Neural cell (in vitro differentiated cells): ENCODE results near the gene ERVH48-1. TPM values are rescaled to one million over a fixed set of nuclear protein-coding genes. Genes with fewer than 3 reads are reported as not detected.
A peak's percentile ranks its signal among the peaks of the same experiment; 100 is the strongest.

Experiments used
- H2AFZ ChIP-seq: fragments of 200-600, 300-800 bp; sonication (generic), shearing (Covaris generic); 2 replicates; pipeline ENCODE4 v1.6.0; 2014; ENCODE audit warnings: low read depth, mild to moderate bottlenecking, antibody characterized with exemption, low read length, moderate library complexity
- H3F3A ChIP-seq: fragments of 200-600 bp; shearing (Covaris generic); 2 replicates; pipeline ENCODE4 v1.6.1; 2016; ENCODE audit warnings: mild to moderate bottlenecking, moderate library complexity, mixed read lengths, antibody characterized with exemption, low read length; ENCODE audit not compliant: insufficient read depth, poor library complexity, severe bottlenecking
- H3K27ac ChIP-seq: fragments of 200-600, 300-800 bp; sonication (generic), shearing (Covaris generic); 2 replicates; pipeline ENCODE4 v1.5.1; 2014; ENCODE audit warnings: mild to moderate bottlenecking, low read length, moderate library complexity
- H3K27me3 ChIP-seq: fragments of 300-800, 200-600 bp; sonication (generic), shearing (Covaris generic); 2 replicates; pipeline ENCODE4 v1.6.0; 2014; ENCODE audit warnings: mild to moderate bottlenecking, low read depth, low read length, moderate library complexity; ENCODE audit not compliant: insufficient read depth
- H3K36me3 ChIP-seq: fragments of 300-800, 200-600 bp; sonication (generic), shearing (Covaris generic); 2 replicates; pipeline ENCODE4 v1.5.1; 2014; ENCODE audit warnings: mild to moderate bottlenecking, antibody characterized with exemption, low read length, moderate library complexity; ENCODE audit not compliant: insufficient read depth
- H3K4me2 ChIP-seq: fragments of 300-800, 200-600 bp; sonication (generic), shearing (Covaris generic); 2 replicates; pipeline ENCODE4 v1.6.0; 2014; ENCODE audit warnings: mild to moderate bottlenecking, low read length
- H3K4me3 ChIP-seq: fragments of 300-800, 200-600 bp; sonication (generic), shearing (Covaris generic); 2 replicates; pipeline ENCODE4 v1.5.1; 2014; ENCODE audit warnings: mild to moderate bottlenecking, low read length, moderate library complexity
- H3K79me2 ChIP-seq: fragments of 200-600 bp; shearing (Covaris generic); replicated peaks from 2 replicates; pipeline ENCODE4 v1.6.0; 2014; ENCODE audit warnings: mild to moderate bottlenecking, low read length, moderate library complexity; ENCODE audit not compliant: insufficient read depth
- H3K9ac ChIP-seq: fragments of 300-800, 200-600 bp; sonication (generic), shearing (Covaris generic); 2 replicates; pipeline ENCODE4 v1.6.1; 2016; ENCODE audit warnings: mild to moderate bottlenecking, low read length, mixed read lengths
- H3K9me2 ChIP-seq: fragments of 200-600 bp; shearing (Covaris generic); 2 replicates; pipeline ENCODE4 v1.6.1; 2016; ENCODE audit warnings: mild to moderate bottlenecking, low read length, mixed read lengths; ENCODE audit not compliant: insufficient read depth
- H3K9me3 ChIP-seq: fragments of 200-600, 300-800 bp; sonication (generic), shearing (Covaris generic); 2 replicates; pipeline ENCODE4 v1.6.1; 2016; ENCODE audit warnings: mild to moderate bottlenecking, mixed run types, low read length, moderate library complexity, mixed read lengths
- H4K20me1 ChIP-seq: fragments of 200-600 bp; shearing (Covaris generic); 2 replicates; pipeline ENCODE4 v1.6.1; 2016; ENCODE audit warnings: mild to moderate bottlenecking, mixed run types; ENCODE audit not compliant: insufficient read depth
- CTCF ChIP-seq: fragments of 450-650 bp; IDR thresholded peaks from 2 replicates; pipeline ENCODE4 v1.5.1; 2014; ENCODE audit warnings: antibody characterized with exemption, mild to moderate bottlenecking, moderate library complexity; ENCODE audit not compliant: poor library complexity, severe bottlenecking
- EP300 ChIP-seq: fragments of 450-650 bp; conservative IDR thresholded peaks from 2 replicates; pipeline ENCODE4 v1.6.1; 2014; ENCODE audit warnings: antibody characterized with exemption, mild to moderate bottlenecking, moderate library complexity; ENCODE audit not compliant: poor library complexity, severe bottlenecking
- EZH2 ChIP-seq: fragments of 200-600, 300-800 bp; shearing (Covaris generic), sonication (generic); IDR thresholded peaks from 2 replicates; pipeline ENCODE4 v1.6.1; 2014; ENCODE audit warnings: antibody characterized with exemption, low read length, borderline replicate concordance, mild to moderate bottlenecking; ENCODE audit not compliant: insufficient read depth, poor library complexity, severe bottlenecking
- MXI1 ChIP-seq: fragments of 450-650 bp; conservative IDR thresholded peaks from 2 replicates; pipeline ENCODE4 v1.6.1; 2014; ENCODE audit warnings: antibody characterized with exemption, mild to moderate bottlenecking; ENCODE audit not compliant: poor library complexity, severe bottlenecking
- POLR2AphosphoS5 ChIP-seq: IDR thresholded peaks from 2 replicates; pipeline ENCODE4 v1.6.1; 2012
- RAD21 ChIP-seq: fragments of 450-650 bp; conservative IDR thresholded peaks from 2 replicates; pipeline ENCODE4 v1.6.1; 2014; ENCODE audit warnings: antibody characterized with exemption, mild to moderate bottlenecking, moderate library complexity
- SMC3 ChIP-seq: fragments of 450-650 bp; conservative IDR thresholded peaks from 2 replicates; pipeline ENCODE4 v1.6.1; 2014; ENCODE audit warnings: antibody characterized with exemption, mild to moderate bottlenecking, moderate library complexity; ENCODE audit not compliant: poor library complexity
- TAF1 ChIP-seq: IDR thresholded peaks from 2 replicates; pipeline ENCODE4 v1.6.1; 2012; ENCODE audit warnings: low read depth
- polyA plus RNA-seq: library from polyadenylated mRNA; depleted of rRNA; stranded (reverse); fragments of >200 nt; gene quantifications from 2 replicates; pipeline ENCODE4 v1.2.3, GENCODE V29; 2014
- TF ChIP-seq, protein P1 (sequence below): IDR thresholded peaks from 2 replicates; pipeline ENCODE4 v1.6.1; 2012; ENCODE audit warnings: borderline replicate concordance

The ERVH48-1 gene
- polyA plus RNA-seq, 1 donor from 2014 or later = not detected

GRCh38 chr21:42923553-42924432 lies 1.6 kb downstream of the ERVH48-1 start:
- TF ChIP-seq POLR2AphosphoS5 = no peak
- no peak for TF ChIP-seq EP300
- peak; percentile 58 for TF ChIP-seq RAD21
- TF ChIP-seq MXI1 = no peak
- TF ChIP-seq CTCF = peak; percentile 53
- peak; percentile 44 for TF ChIP-seq SMC3
- TF ChIP-seq, protein P1, sequence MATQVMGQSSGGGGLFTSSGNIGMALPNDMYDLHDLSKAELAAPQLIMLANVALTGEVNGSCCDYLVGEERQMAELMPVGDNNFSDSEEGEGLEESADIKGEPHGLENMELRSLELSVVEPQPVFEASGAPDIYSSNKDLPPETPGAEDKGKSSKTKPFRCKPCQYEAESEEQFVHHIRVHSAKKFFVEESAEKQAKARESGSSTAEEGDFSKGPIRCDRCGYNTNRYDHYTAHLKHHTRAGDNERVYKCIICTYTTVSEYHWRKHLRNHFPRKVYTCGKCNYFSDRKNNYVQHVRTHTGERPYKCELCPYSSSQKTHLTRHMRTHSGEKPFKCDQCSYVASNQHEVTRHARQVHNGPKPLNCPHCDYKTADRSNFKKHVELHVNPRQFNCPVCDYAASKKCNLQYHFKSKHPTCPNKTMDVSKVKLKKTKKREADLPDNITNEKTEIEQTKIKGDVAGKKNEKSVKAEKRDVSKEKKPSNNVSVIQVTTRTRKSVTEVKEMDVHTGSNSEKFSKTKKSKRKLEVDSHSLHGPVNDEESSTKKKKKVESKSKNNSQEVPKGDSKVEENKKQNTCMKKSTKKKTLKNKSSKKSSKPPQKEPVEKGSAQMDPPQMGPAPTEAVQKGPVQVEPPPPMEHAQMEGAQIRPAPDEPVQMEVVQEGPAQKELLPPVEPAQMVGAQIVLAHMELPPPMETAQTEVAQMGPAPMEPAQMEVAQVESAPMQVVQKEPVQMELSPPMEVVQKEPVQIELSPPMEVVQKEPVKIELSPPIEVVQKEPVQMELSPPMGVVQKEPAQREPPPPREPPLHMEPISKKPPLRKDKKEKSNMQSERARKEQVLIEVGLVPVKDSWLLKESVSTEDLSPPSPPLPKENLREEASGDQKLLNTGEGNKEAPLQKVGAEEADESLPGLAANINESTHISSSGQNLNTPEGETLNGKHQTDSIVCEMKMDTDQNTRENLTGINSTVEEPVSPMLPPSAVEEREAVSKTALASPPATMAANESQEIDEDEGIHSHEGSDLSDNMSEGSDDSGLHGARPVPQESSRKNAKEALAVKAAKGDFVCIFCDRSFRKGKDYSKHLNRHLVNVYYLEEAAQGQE = no peak
- TF ChIP-seq TAF1 = no peak
- TF ChIP-seq EZH2 = no peak
- H3K9me3 ChIP-seq = no peaks in the 10 kb centered on the region
- H3K27me3 ChIP-seq = no peaks in the 10 kb centered on the region
- H4K20me1 ChIP-seq = no peaks in the 10 kb centered on the region
- no peaks in the 10 kb centered on the region for H3K9me2 ChIP-seq
- no peaks in the 10 kb centered on the region for H3F3A ChIP-seq
- no peaks in the 10 kb centered on the region for H3K79me2 ChIP-seq
- H3K36me3 ChIP-seq = no peaks in the 10 kb centered on the region
- H3K4me2 ChIP-seq = no peak overlapping the region
- H3K4me3 ChIP-seq = no peak overlapping the region
- H3K27ac ChIP-seq = no peak overlapping the region
- no peak overlapping the region for H2AFZ ChIP-seq
- no peak overlapping the region for H3K9ac ChIP-seq

DNA sequence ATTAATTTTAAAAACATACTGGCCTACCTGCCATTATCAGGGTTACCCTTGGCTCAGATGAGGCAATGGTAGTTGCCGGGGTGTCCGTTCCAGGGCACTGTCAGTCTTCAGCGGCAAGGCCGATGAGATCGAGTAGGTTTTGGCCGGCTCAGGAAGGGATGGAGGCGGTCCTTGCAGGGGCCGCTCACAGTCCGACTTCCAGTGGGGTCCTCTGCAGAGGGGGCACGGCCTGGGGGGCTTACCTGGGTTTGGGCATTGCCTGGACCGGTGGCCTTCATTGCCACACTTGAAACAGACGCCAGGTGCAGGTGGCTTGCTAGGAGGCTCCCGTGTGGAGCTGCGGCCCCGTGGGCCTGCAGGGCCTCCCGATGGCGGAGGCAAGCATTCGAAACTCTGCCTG lies 2.5 kb downstream of the ERVH48-1 start:
- H3K9me3 ChIP-seq = no peaks in the 10 kb centered on the region
- H2AFZ ChIP-seq = no peak overlapping the region
- no peaks in the 10 kb centered on the region for H3K9me2 ChIP-seq
- no peaks in the 10 kb centered on the region for H3K79me2 ChIP-seq
- H3K27me3 ChIP-seq = no peaks in the 10 kb centered on the region
- no peaks in the 10 kb centered on the region for H4K20me1 ChIP-seq
- no peak overlapping the region for H3K27ac ChIP-seq
- H3K4me3 ChIP-seq = no peak overlapping the region
- no peak overlapping the region for H3K9ac ChIP-seq
- no peak overlapping the region for H3K4me2 ChIP-seq
- no peak for TF ChIP-seq TAF1
- no peak for TF ChIP-seq EP300
- TF ChIP-seq EZH2 = no peak
- no peaks in the 10 kb centered on the region for H3F3A ChIP-seq
- H3K36me3 ChIP-seq = no peaks in the 10 kb centered on the region
